IMR-90 (cell line): Measurements from ENCODE around the gene HECW1.

Source experiments
- FOS ChIP-seq: fragments of 150-350 bp; IDR thresholded peaks from 2 replicates; pipeline ENCODE4 v1.6.1; 2016; ENCODE audit warnings: low read depth, low read length
- MAFK ChIP-seq: IDR thresholded peaks from 2 replicates; pipeline ENCODE4 v1.6.1; 2012; ENCODE audit warnings: low read depth, low read length, improper control_type of control experiment
- MXI1 ChIP-seq: IDR thresholded peaks from 2 replicates; pipeline ENCODE4 v1.6.1; 2012; ENCODE audit warnings: low read depth, mild to moderate bottlenecking, low read length, moderate library complexity, borderline replicate concordance
- POLR2A ChIP-seq: IDR thresholded peaks from 2 replicates; pipeline ENCODE4 v1.6.1; 2012; ENCODE audit warnings: mild to moderate bottlenecking, low read depth, low read length
- SMC3 ChIP-seq: fragments of 150-350 bp; IDR thresholded peaks from 2 replicates; pipeline ENCODE4 v1.6.1; 2016; ENCODE audit warnings: low read depth, mild to moderate bottlenecking, antibody characterized with exemption, low read length, moderate library complexity
- TF ChIP-seq, protein P1 (sequence below): conservative IDR thresholded peaks from 2 replicates; pipeline ENCODE4 v1.5.1; 2012; ENCODE audit warnings: mild to moderate bottlenecking, low read depth, low read length, improper control_type of control experiment

DNA sequence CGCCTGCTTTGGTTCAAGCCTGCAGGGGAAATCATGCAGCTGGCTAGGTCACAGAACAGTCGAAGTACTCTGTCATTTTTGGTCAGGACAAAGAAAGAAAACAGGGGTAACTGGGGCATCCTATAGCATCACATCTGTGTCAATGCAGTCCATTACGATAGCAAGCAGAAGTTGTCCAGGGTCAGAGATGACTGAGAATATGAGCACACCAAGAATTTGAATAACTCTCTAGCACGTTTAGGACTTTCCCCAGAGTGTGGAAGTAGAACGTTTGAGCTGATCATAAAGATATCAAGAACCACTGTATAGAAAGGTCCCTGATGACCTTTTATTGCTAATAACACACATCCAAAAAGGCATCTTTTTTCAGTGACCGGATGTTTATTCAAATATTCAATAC lies 12.7 kb upstream of the HECW1 start:
- TF ChIP-seq, protein P1, sequence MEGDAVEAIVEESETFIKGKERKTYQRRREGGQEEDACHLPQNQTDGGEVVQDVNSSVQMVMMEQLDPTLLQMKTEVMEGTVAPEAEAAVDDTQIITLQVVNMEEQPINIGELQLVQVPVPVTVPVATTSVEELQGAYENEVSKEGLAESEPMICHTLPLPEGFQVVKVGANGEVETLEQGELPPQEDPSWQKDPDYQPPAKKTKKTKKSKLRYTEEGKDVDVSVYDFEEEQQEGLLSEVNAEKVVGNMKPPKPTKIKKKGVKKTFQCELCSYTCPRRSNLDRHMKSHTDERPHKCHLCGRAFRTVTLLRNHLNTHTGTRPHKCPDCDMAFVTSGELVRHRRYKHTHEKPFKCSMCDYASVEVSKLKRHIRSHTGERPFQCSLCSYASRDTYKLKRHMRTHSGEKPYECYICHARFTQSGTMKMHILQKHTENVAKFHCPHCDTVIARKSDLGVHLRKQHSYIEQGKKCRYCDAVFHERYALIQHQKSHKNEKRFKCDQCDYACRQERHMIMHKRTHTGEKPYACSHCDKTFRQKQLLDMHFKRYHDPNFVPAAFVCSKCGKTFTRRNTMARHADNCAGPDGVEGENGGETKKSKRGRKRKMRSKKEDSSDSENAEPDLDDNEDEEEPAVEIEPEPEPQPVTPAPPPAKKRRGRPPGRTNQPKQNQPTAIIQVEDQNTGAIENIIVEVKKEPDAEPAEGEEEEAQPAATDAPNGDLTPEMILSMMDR = no peak
- no peak for TF ChIP-seq MXI1
- TF ChIP-seq MAFK = no peak
- no peak for TF ChIP-seq FOS
- no peak for TF ChIP-seq POLR2A
- TF ChIP-seq SMC3 = no peak
